GM19467 (cell line): ENCODE results near the gene SLFN12L.
"Not testable (repeated sequence)": the region's sequence is repeated elsewhere in the genome, so short reads cannot be mapped to it uniquely, and the experiment has no call there.

Experiments used
- ATAC-seq: cut with Tn5 transposase; IDR thresholded peaks from one replicate; pipeline ENCODE4 v1.9.1; 2021; ENCODE audit warnings: mild to moderate bottlenecking, moderate library complexity; ENCODE audit not compliant: unreplicated experiment

SLFN12L gene

DNA sequence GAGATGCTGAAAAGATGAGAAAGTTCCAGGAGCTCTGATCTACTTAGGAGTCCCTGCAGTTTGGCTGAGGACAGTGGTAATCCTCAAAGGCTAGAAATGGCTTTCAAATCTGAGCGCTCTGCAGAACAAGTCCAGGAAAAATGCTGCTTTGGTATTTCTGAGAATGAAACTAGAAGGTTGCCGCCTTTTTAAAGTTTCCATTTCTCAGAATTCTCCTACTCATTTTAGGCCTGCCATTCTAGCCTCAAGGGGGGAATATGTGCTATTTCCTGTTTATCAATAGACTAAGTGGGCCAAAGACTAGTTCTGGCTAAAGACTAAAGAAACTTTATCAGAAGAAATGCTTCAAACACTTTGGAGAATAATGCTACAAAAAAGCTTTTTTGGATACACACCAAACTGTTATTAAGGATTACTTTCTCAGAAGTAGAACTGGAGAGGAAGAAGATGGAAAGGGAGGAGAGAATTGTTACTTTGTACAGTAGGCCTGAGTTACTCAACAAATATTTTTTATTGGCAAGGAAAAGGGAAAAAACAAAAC lies at the start of gene SLFN12L:
Gene SLFN12L, minus strand, starts transcription at position 78 of the 541 bp plus-strand sequence. CDS start 15,314 bp downstream, outside the sequence.
- no peak for ATAC-seq

DNA sequence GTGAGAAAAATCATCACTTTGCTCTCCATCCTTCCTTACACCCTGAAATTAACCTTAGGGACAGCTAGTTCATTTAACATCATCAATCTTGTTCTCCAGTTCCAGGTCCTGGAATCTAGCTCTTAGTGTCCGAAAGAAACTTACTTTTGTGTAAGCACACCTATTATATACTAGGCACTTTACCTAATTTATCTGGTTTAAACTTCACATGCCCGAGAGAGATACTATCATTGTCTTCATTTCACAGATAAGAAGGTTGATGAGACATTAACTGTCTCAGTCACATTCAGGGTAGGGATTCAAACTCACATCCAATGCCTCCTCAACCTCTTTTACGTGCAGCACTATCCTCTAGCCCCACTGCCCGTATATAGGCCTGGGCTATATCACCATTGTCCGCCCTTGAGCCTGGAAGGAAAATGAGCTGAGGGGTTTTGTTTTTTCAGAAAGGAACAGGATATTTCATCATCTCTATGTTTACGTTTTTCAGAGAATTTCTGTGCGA lies 49.1 kb upstream of the SLFN12L start:
- ATAC-seq: peak; percentile 23

DNA sequence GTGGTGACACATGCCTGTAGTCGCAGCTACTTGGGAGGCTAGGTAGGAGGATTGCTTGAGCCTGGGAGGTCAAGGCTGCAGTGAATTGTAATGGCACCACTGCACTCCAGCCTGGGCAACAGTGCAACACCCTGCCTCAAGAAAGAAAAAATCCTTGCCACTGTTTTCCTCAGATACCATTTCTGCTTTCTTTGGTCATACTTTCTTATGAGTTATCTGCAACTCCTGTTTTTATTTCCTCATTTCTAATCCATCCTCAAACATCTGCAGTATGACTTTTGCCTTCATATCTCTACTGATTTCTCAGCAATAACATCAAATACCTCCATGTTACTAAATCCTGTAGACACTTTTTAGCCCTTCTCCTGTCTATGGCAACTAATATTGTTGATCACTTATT lies 46.6 kb upstream of the SLFN12L start:
- no peak for ATAC-seq

DNA sequence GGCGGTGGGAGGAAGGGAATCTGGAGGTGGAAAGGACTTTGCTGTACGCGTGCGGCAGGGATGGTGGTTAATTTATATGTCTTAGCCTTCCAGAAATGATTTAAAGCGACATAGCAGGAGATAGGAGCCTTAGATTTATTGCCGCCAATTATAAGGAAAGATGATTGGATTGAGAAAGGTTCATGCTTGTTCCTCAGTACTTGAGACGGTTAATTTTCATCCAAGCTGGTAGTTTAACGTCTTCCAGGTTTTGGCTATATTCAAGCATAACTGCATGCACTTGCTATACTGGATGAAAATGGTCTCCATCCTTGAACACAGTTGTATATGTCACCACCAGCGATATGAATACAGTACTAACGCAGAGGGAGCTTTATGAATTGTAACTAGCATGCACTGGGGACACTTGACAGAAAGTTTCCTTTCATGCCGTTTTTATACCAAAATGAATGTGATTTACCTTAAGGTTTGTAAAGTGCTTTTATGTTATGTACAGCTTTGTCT lies 41.5 kb upstream of the SLFN12L start:
- ATAC-seq: no peak

DNA sequence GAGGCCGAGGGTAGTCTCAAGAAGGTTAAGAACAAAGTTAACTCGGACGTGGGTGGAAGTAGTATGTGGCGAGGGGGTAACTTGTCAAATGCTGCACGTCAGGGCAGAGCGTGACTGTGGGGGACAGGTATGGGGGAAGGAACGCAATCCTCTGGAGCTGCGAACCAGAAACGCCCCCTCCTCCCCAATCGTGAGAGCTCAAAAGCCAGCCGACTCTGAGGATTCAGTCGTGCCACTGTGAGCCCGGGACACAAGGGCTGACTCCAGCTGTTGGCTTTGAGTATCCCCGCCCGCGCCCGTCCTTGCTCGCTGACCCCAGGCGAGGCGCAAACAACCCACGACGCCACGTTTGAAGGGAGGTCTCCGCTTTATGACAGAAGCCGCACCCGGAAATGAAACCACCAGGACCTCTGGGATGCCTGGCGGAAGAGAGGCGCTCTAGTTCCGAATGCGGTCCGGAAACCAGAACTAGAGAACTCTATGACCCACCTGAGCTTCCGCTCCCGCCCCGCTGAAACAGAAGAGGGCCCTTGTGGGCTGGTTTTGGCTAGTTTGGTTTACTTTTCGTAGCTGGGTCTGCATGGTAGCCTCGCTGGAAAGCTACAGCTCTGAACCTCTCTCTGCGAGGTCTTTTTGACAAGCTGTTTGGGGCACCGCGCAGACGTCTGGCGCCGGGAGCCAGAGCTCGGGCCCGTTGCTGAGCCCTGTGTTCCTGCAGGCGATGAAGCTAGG lies 40.9 kb upstream of the SLFN12L start, which contains the start of gene PEX12:
Gene PEX12, minus strand, starts transcription at position 375 of the 732 bp plus-strand sequence. CDS start 550 bp downstream, outside the sequence.
- ATAC-seq: peak; percentile 81

DNA sequence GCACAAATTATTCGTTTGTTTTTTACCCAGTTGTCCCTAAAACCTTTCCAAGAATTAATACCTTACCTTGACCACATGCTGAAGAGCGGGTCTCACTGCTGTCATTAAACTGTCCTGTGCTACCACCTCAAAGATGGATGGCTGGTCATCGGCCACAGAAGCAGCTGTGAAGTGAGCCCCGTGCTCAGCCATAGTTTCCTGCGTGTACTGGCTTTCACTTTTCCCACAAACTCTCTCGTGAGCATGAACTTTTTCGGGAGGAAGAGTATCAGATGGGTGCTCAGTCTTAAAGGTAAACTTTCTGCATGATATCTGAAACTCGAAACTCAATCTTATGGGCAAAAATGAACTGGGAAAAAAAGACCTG lies 40.3 kb upstream of the SLFN12L start:
- ATAC-seq: no peak

DNA sequence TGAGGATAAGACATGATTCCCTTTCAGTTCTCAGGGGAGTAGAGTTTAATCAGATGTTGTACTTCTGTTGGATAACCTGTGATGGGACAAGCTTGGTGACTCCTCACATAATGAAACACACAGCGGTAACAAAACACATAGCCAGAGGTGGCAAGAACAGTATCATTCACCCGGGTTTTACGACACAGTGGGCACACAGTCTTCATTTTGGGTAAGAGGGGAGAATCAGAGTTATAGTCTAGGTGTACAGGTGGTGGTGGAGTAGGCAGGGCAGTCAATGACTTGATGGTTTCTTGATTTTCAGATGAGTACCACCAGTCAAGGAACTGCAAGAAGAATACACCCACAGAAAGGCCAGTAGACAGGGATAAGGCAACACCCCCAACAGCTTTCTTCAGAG lies 38.3 kb upstream of the SLFN12L start:
- no peak for ATAC-seq

DNA sequence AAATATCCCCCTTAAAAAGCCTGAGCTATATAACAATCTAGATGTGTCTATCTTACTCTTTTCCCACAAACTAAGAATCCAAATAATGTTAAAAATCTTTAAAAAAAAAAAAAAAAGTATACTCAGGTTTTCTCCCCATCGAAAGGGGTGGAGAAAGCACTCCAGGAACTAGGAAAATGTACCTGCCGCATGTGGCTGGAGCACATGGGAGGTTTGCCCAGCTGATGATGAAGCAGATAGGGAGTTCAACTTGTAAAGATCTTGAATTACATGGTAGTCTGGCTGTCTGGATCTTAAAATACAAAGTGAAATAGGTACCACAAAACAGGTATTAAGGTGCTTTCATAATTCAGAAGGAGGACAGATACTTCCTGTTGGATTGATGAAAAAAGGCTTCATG lies 31.9 kb upstream of the SLFN12L start:
- no peak for ATAC-seq

DNA sequence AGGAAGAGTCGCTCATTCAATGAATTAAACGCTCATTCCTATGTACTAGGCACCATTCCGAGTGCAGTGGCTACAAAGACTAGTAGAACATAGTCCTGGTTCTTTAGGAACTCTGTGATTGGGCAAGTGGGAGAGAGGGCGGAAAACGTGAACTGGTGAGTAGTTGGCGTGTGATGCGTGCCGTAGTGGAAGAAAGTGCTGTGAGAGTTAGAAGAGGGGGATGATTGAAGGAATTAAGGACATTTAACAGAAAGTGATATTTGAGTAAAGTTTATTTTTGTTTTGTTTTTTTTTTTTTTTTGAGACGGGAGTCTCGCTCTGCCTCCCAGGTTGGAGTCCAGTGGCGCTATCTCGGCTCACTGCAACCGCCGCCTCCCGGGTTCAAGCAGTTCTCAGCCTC lies 31.1 kb upstream of the SLFN12L start:
- no peak for ATAC-seq

DNA sequence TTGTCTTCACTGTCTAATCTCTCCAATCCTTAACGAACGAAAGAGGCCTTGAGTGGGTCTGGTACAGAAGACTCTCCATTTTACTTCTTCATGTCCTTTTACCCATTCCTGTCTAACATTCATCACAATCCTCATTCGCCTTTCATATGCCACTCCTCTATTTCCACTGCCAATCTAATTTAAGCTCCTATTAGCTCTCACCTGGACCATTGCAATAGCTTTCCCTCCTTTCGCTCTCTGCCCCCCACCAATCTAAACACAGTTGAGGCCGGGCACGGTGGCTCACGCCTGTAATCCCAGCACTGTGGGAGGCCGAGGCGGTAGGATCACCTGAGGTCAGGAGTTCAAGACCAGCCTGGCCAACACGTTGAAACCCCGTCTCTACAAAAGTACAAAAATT lies 29.5 kb upstream of the SLFN12L start:
- no peak for ATAC-seq

DNA sequence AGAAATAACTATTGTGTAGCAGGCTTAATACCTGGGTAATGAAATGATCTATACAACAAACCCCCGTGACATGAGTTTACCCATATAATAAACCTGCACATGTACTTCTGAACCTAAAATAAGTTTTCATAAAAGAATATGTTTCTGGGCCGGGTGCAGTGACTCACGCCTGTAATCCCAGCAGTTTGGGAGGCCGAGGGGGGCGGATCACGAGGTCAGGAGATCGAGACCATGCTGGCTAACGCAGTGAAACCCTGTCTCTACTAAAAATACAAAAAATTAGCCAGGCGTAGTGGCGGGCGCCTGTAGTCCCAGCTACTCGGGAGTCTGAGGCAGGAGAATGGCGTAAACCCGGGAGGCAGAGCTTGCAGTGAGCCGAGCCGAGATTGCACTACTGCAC lies 25.7 kb upstream of the SLFN12L start:
- not testable (repeated sequence) for ATAC-seq

DNA sequence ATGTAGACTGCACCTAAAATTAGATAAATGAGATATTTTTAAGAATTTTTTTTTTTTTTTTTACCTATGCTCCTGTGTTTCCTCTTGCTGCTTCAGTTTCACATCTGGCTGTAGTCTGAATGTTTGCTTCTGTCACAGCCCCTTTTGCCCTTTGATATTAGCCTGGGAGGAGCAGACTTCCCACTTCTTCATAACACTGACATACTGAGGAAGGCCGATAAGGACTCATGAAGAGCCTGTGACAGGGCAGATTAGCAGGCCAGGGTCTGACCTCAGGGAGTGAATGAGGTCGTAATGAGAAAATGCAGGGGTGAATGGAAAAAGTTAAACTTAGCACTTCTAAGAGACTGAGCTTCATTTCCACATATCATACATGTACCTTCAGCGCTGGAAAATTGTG lies 23.2 kb upstream of the SLFN12L start, which contains the start of gene SLFN14:
Gene SLFN14, minus strand, starts transcription at position 117 of the 400 bp plus-strand sequence. CDS start 2,757 bp downstream, outside the sequence.
- ATAC-seq: no peak

DNA sequence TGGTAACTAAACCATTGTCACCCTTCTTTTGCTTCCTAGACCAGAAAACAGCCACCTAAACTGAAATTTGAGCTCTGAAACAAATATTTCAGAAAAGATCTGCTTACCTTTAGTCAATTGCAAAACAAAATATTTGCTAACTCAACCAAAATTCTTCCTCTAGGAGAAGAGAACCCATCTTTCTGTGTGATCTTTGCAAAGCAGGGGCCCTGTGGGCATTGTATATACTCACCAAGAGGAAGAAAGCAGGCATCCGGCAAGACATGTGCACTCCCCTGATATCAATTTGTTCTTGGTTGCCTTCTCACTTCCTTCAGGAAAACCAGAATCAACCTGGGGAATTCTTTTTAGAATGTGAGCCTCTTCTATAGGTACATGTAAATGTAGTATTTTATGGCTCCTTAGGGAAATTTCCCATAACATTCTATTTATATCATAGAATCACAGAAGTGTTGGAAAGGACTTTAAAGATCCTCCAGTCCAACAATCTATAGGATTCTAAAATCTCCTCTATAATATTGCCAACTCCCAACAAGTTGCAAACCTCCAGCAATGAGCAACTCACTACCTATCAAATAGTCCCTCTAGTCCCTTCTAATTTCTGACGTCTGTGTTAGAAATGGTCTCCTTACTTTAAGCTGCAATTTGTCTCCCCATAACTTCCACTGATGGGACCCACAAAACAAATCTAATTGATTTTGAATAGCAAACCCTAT lies 22.2 kb upstream of the SLFN12L start:
- ATAC-seq: no peak

DNA sequence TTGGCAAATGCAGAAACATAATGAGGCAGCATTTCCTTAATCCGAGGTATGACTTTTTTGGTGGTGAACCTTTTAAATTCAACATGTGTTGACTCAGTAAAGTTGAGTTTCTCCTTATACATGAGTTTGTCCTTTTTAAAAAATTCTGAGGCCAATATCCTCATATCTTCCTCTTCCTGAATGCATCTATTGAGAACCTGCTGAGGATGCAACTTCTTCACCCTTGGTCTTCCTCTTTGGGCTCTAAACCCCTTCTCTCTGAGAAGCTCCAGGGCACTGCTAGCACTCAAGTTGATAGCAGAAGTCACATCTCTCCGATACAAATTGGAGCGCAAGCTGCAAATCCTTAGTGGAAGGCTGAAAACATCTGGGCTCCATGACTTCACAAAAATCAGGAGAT lies 19.9 kb upstream of the SLFN12L start:
- ATAC-seq: no peak

DNA sequence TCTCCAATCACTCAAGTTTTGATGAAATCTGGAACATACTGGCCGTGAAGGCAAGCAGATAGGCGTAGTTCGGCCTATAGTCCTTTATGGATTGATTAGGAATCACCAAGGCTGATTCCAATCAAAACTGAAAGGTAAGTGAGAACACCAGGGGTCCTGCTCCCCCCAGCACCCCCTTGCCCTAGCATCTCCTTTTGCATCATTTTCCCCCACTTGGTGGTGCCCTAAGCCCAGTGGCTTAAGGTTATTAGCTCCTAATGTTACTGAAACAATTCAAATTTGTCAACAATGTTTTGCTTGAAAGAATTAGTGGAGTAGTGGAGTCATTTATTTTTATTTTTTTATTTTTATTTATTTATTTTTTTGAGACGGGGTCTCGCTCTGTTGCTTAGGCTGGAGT lies 18.2 kb upstream of the SLFN12L start:
- ATAC-seq: no peak

DNA sequence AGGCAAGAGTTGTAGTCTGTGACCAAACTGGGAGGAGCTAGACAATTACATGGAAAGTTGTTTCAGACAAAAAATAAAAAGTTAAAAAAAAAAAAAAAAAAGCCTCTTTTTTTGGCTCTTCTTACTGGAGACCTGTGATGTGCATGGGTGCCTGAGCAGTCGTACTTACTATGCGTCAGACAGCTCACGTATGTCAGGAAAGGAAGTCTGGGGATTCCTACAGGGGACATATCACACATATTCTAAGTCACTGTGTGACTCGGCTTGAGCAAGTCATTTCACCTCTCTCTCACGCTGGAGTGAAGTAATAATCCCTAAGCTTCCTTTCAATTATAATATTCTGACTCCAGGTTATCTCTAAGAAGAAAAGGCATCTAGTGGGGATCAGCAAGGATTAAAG lies 17.2 kb upstream of the SLFN12L start:
- ATAC-seq: no peak

DNA sequence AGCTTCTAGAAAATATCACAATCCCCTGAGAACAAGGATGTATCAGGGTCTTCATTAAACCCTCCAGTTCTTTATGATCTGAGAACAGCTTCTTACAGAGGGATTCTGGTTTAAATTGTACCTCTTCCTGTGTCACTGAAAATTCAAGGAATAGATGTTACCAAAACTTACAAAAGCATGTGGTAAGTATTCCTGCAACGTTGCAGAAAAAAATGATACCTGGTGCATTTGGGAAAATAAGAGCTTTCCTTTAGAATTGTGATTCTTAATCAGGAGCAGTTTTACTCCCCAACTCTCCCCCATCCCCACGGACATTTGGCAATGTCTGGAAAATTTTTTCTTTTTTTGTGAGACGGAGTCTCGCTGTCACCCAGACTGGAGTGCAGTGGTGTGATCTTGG lies 15.8 kb upstream of the SLFN12L start:
- no peak for ATAC-seq

DNA sequence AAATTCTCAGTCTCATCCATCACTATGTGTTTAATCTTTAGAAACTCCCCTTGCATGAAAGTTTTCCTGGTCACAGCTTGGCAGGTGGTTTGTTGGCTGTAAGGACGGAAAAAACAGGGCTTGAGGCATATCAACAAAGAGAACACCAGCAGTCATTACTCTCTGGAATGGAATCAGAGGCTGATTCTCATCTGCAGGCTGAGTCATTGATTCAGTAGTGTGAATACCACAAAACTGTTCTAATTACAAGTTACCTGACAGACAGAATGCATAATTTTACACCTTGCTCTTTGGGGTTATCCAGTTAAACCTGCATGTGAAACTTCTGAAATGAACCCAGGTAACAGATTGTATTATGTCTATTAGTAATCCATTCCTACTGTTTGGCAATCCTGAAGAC lies 11.5 kb upstream of the SLFN12L start:
- no peak for ATAC-seq

DNA sequence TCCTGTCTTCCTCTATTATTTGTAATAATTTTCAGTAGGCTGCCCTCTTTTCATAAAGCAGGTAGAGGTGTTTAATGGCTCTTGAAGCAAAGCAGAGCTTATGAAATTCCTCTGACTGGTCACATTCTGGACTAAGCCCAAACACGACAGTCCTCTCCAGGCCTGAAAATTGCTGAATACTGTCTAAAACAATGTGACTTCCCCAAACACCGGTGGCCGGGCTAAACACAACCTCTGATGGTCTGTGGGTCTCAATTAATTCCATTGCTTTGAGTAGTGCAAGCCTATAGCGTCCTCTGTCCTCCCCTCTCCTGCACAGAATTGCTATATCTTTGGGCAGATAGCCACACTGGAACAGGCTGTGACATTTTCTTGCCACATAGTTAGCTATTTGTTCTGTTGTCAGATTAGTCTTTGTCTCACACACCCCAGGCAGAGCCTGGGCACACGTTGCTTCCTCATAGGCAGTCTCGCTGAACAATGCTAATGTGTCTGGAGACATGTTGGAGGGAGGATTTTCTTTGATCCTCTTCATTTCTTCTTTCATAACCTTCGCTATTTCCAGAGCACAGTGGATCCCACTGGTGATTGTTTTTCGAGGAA lies 10.8 kb upstream of the SLFN12L start:
- ATAC-seq: no peak

DNA sequence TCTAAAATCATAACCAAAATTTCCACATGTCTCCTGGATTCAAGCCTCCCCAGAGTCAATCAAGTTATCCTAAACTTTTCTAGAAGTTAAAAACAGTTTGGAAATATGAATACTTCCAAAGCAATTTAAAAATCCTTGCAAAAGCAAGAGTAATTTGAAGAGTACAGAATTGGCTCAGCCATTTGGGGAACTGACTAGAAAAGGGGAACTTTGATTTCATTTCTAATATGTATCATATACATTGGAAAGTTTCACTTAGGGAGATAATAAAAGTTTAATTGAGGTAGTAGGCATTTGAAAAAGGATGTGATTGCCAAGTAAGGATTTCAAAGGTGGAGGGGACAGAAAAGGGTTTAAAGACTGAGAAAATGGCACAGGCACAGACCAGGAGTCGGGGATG lies 9.0 kb upstream of the SLFN12L start:
- no peak for ATAC-seq

DNA sequence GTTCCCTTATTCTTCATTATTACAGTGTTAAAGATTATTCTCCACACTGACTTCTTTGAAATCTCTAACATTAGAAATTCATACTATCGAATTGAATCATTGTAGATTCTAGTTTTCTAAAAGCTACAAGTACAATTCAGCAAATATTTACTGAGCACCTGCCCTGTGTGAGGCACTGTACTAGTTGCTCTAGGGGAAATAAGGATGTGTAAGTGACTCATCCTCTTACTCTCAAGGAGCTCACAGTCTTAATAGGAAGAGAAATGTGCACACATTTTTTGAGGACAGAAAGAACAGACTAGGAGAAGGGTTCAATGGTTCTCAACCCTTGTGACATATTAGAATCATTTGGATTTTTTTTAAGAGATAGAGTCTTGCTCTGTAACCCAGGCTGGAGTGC lies 7.7 kb upstream of the SLFN12L start:
- no peak for ATAC-seq
